K562 (cell line): Measurements from ENCODE around the gene IRAK2. TPM values are rescaled to one million over a fixed set of nuclear protein-coding genes. Genes with fewer than 3 reads are reported as not detected.

Experiments
- ATF1 ChIP-seq, 2 experiments: fragments of 450-650 bp in 1 of 2; IDR thresholded peaks; 2 replicates each; pipeline ENCODE4 v1.6.1; 2016; ENCODE audit warnings: missing compliant biosample characterization in 1 of 2, missing genetic modification characterization in 1 of 2
- EWSR1 ChIP-seq: fragments of 450-650 bp; IDR thresholded peaks from 2 replicates; pipeline ENCODE4 v1.6.1; 2018; ENCODE audit warnings: borderline replicate concordance, mild to moderate bottlenecking, low read depth, moderate library complexity; ENCODE audit not compliant: partially characterized antibody
- HNRNPH1 ChIP-seq: fragments of 200-400 bp; formaldehyde crosslinking; optimal IDR thresholded peaks from 2 replicates; pipeline ENCODE3; 2017; ENCODE audit warnings: low read depth, mild to moderate bottlenecking, low read length, moderate library complexity
- MAZ ChIP-seq, 2 experiments: fragments of 450-650 bp in 1 of 2; sonication (generic) in 1 of 2; formaldehyde crosslinking; IDR thresholded peaks in 1 of 2; conservative IDR thresholded peaks in 1 of 2; 2 replicates each; pipeline versions ENCODE4 v1.4.0 to v1.5.0; 2020; ENCODE audit warnings: mild to moderate bottlenecking in 1 of 2, missing genetic modification reagents in 1 of 2
- MGA ChIP-seq: fragments of 450-650 bp; IDR thresholded peaks from 2 replicates; pipeline ENCODE4 v1.6.1; 2016; ENCODE audit warnings: mild to moderate bottlenecking, moderate library complexity
- MYBL2 ChIP-seq, 2 experiments: fragments of 450-650 bp in 1 of 2; sonication (generic) in 1 of 2; formaldehyde crosslinking in 1 of 2; IDR thresholded peaks; 2 replicates each; pipeline versions ENCODE4 v1.6.1 to v1.8.1; 2017 to 2022; ENCODE audit warnings: borderline replicate concordance in 1 of 2, inconsistent platforms in 1 of 2, low read depth in 1 of 2, mild to moderate bottlenecking in 1 of 2, missing genetic modification reagents in 1 of 2, moderate library complexity in 1 of 2
- PHF20 ChIP-seq: fragments of 450-650 bp; IDR thresholded peaks from 2 replicates; pipeline ENCODE4 v1.6.1; 2018; ENCODE audit not compliant: partially characterized antibody
- ZNF146 ChIP-seq: IDR thresholded peaks from one replicate; pipeline ENCODE4 v1.6.1; 2018; ENCODE audit warnings: missing compliant biosample characterization; ENCODE audit not compliant: unreplicated experiment
- ZNF23 ChIP-seq: fragments of 250-450 bp; sonication (Bioruptor Pico); IDR thresholded peaks from 2 replicates; pipeline ENCODE4 v1.4.0; 2020; ENCODE audit warnings: mild to moderate bottlenecking
- ZNF707 ChIP-seq: fragments of 250-450 bp; sonication (Bioruptor Pico); conservative IDR thresholded peaks from 2 replicates; pipeline ENCODE4 v1.8.0; 2022; ENCODE audit warnings: inconsistent platforms, mild to moderate bottlenecking, moderate library complexity
- ZNF76 ChIP-seq: fragments of 250-450 bp; sonication (Bioruptor Pico); IDR thresholded peaks from 2 replicates; pipeline ENCODE4 v1.4.0; 2020; ENCODE audit warnings: mild to moderate bottlenecking, moderate library complexity, borderline replicate concordance
- polyA plus RNA-seq, 8 experiments: library from polyadenylated mRNA; depleted of rRNA in 4 of 8; stranded (reverse) in 5 of 8; unstranded in 3 of 8; fragments of >200 nt; fragmentation: Nextera tagmentation in 2 of 8; fragmentation: Illumina TruSeq in 1 of 8; extraction: Ambion mirVana in 2 of 8; extraction: Trizol in 1 of 8; gene quantifications; 2 replicates each; pipeline versions ENCODE4 v1.2.1 to v1.2.3, GENCODE V29; 2011 to 2014; ENCODE audit warnings: inconsistent platforms in 1 of 8, missing spikeins in 1 of 8
- total RNA-seq, 7 experiments: library from RNA; depleted of rRNA in 6 of 7; stranded (reverse); fragments of >200 nt in 6 of 7; fragmentation: Illumina TruSeq in 2 of 7; extraction: Trizol in 2 of 7; gene quantifications; 2 replicates each; pipeline versions ENCODE4 v1.2.1 to v1.2.3, GENCODE V29; 2011 to 2021; ENCODE audit warnings: low replicate concordance in 1 of 7
- TF ChIP-seq, protein P1 (sequence below): fragments of 250-450 bp; sonication (Bioruptor Pico); IDR thresholded peaks from 2 replicates; pipeline ENCODE4 v1.8.0; 2021; ENCODE audit warnings: borderline replicate concordance, mild to moderate bottlenecking, moderate library complexity; ENCODE audit not compliant: poor library complexity, severe bottlenecking

The IRAK2 gene
- total and polyA plus RNA-seq, 9 of the 15 experiments (the other 6 are each of a cell fraction or from before 2014, with no cell fraction given) = 0.42 to 4.4 (median 2.7) TPM

- peak; percentile 99 for TF ChIP-seq MGA
- TF ChIP-seq ATF1 (CRISPR knock-in tag; IDR thresholded peaks at IDR 0.05) = 0 out of 2 replicates have a peak, but pooled peaks have one; percentile 1
- peak; percentile 86 for TF ChIP-seq ATF1 (tag; IDR thresholded peaks at IDR 0.05)
- no peak for TF ChIP-seq ZNF707
- peak; percentile 69; the same call in 1 of the 2 replicates for TF ChIP-seq ZNF76 (CRISPR knock-in tag)
- no peak for TF ChIP-seq EWSR1
- TF ChIP-seq, protein P1, sequence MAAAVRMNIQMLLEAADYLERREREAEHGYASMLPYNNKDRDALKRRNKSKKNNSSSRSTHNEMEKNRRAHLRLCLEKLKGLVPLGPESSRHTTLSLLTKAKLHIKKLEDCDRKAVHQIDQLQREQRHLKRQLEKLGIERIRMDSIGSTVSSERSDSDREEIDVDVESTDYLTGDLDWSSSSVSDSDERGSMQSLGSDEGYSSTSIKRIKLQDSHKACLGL = no peak
- TF ChIP-seq MAZ (CRISPR knock-in tag; conservative IDR thresholded peaks at IDR 0.05 in 1 of 2, IDR thresholded peaks at IDR 0.05 in 1 of 2) = peak; percentile 71 to 81
- peak; percentile 10 for TF ChIP-seq ZNF146 (CRISPR knock-in tag)
- TF ChIP-seq HNRNPH1 = no peak
- TF ChIP-seq PHF20 = no peak
- TF ChIP-seq MYBL2 (IDR thresholded peaks at IDR 0.05; ENCODE audit: low read depth) = no peak
- no peak for TF ChIP-seq MYBL2 (CRISPR knock-in tag; IDR thresholded peaks at IDR 0.05; ENCODE audit: borderline replicate concordance)
- TF ChIP-seq ZNF23 (CRISPR knock-in tag) = no peak
Measured at GRCh38 chr3:10248184-10248983, 83.7 kb downstream of the IRAK2 start, which contains the start of gene TATDN2 (continued).
